HepG2 (cell line): ENCODE data around the gene MMP24OS. TPM values are rescaled to one million over a fixed set of nuclear protein-coding genes. Genes with fewer than 3 reads are reported as not detected.
A peak's percentile ranks its signal among the peaks of the same experiment; 100 is the strongest.

Experiments
- DMAP1 ChIP-seq: IDR thresholded peaks from 2 replicates; pipeline ENCODE4 v1.6.1; 2016
- HNF4A ChIP-seq: sonication (generic); formaldehyde crosslinking; IDR thresholded peaks from 2 replicates; pipeline ENCODE4 v1.4.0; 2020; ENCODE audit warnings: missing genetic modification reagents
- HNRNPLL ChIP-seq: fragments of 200-400 bp; formaldehyde crosslinking; IDR thresholded peaks from 2 replicates; pipeline ENCODE4 v1.6.1; 2017; ENCODE audit warnings: mild to moderate bottlenecking, low read depth, low read length; ENCODE audit not compliant: poor library complexity, severe bottlenecking
- ISL2 ChIP-seq: sonication (generic); formaldehyde crosslinking; IDR thresholded peaks from 2 replicates; pipeline ENCODE4 v1.5.0; 2020; ENCODE audit warnings: missing genetic modification reagents
- KLF13 ChIP-seq: sonication (generic); formaldehyde crosslinking; IDR thresholded peaks from 2 replicates; pipeline ENCODE4 v1.4.0; 2020; ENCODE audit warnings: mild to moderate bottlenecking, missing genetic modification reagents
- KMT2B ChIP-seq: IDR thresholded peaks from 2 replicates; pipeline ENCODE4 v1.6.1; 2016; ENCODE audit warnings: missing genetic modification reagents, missing compliant biosample characterization
- NFE2L2 ChIP-seq: fragments of 150-350 bp; IDR thresholded peaks from 2 replicates; pipeline ENCODE4 v1.6.1; 2014; ENCODE audit warnings: low read length
- PHF21A ChIP-seq: sonication (generic); formaldehyde crosslinking; IDR thresholded peaks from 2 replicates; pipeline ENCODE4 v1.5.0; 2020; ENCODE audit warnings: mild to moderate bottlenecking, missing genetic modification reagents
- TRIM24 ChIP-seq: sonication (generic); formaldehyde crosslinking; IDR thresholded peaks from 2 replicates; pipeline ENCODE4 v1.8.0; 2022; ENCODE audit warnings: mild to moderate bottlenecking, missing genetic modification reagents
- ZBTB8A ChIP-seq: sonication (generic); formaldehyde crosslinking; IDR thresholded peaks from 2 replicates; pipeline ENCODE4 v1.4.0; 2020; ENCODE audit warnings: mild to moderate bottlenecking, low read depth, missing genetic modification reagents, borderline replicate concordance
- ZNF501 ChIP-seq: sonication (generic); formaldehyde crosslinking; IDR thresholded peaks from 2 replicates; pipeline ENCODE4 v1.5.1; 2020; ENCODE audit warnings: mild to moderate bottlenecking, moderate library complexity, missing genetic modification reagents
- ZNF567 ChIP-seq: sonication (generic); formaldehyde crosslinking; IDR thresholded peaks from 2 replicates; pipeline ENCODE4 v1.8.1; 2023; ENCODE audit warnings: mild to moderate bottlenecking, missing genetic modification reagents, borderline replicate concordance
- ZNF652 ChIP-seq: IDR thresholded peaks from 2 replicates; pipeline ENCODE4 v1.6.1; 2016; ENCODE audit warnings: low read depth, borderline replicate concordance
- ZSCAN20 ChIP-seq: sonication (generic); formaldehyde crosslinking; IDR thresholded peaks from 2 replicates; pipeline ENCODE4 v1.4.0; 2020; ENCODE audit warnings: missing genetic modification reagents, mild to moderate bottlenecking, borderline replicate concordance
- polyA plus RNA-seq, 8 experiments: library from polyadenylated mRNA; depleted of rRNA in 3 of 8; stranded (reverse) in 7 of 8; unstranded in 1 of 8; fragments of >200 nt; fragmentation: Illumina TruSeq in 4 of 8; extraction: Trizol in 4 of 8; gene quantifications; 2 replicates each; pipeline versions ENCODE4 v1.2.1 to v1.2.3, GENCODE V29; 2011 to 2016; ENCODE audit warnings: low read depth in 4 of 8, missing spikeins in 1 of 8, mixed read lengths in 1 of 8; ENCODE audit not compliant: insufficient read depth in 1 of 8
- total RNA-seq, 5 experiments: library from RNA; depleted of rRNA; stranded (reverse); fragments of >200 nt; fragmentation: Illumina TruSeq; extraction: Trizol; gene quantifications; 2 replicates each; pipeline ENCODE4 v1.2.3, GENCODE V29; 2016; ENCODE audit warnings: low read depth in 1 of 5
- TF ChIP-seq, protein P1 (sequence below): sonication (generic); formaldehyde crosslinking; IDR thresholded peaks from 2 replicates; pipeline ENCODE4 v1.5.1; 2020; ENCODE audit warnings: mild to moderate bottlenecking, missing genetic modification reagents, borderline replicate concordance
- TF ChIP-seq, protein P2 (sequence below): IDR thresholded peaks from 2 replicates; pipeline ENCODE4 v1.6.1; 2012; ENCODE audit warnings: low read length, improper control_type of control experiment
- TF ChIP-seq, protein P3 (sequence below): sonication (generic); formaldehyde crosslinking; IDR thresholded peaks from 2 replicates; pipeline ENCODE4 v1.4.0; 2020; ENCODE audit warnings: missing genetic modification reagents, borderline replicate concordance
- TF ChIP-seq, protein P4 (sequence below): sonication (generic); formaldehyde crosslinking; IDR thresholded peaks from 2 replicates; pipeline ENCODE4 v1.4.0; 2020; ENCODE audit warnings: mild to moderate bottlenecking, missing genetic modification reagents
- TF ChIP-seq, protein P5 (sequence below): sonication (generic); formaldehyde crosslinking; IDR thresholded peaks from 2 replicates; pipeline ENCODE4 v1.8.0; 2022; ENCODE audit warnings: mild to moderate bottlenecking, missing genetic modification reagents, borderline replicate concordance

MMP24OS gene
- total and polyA plus RNA-seq, 2 of the 13 experiments (the other 11 are each of a cell fraction or from before 2014, with no cell fraction given), result 6.0 to 8.5 TPM

DNA sequence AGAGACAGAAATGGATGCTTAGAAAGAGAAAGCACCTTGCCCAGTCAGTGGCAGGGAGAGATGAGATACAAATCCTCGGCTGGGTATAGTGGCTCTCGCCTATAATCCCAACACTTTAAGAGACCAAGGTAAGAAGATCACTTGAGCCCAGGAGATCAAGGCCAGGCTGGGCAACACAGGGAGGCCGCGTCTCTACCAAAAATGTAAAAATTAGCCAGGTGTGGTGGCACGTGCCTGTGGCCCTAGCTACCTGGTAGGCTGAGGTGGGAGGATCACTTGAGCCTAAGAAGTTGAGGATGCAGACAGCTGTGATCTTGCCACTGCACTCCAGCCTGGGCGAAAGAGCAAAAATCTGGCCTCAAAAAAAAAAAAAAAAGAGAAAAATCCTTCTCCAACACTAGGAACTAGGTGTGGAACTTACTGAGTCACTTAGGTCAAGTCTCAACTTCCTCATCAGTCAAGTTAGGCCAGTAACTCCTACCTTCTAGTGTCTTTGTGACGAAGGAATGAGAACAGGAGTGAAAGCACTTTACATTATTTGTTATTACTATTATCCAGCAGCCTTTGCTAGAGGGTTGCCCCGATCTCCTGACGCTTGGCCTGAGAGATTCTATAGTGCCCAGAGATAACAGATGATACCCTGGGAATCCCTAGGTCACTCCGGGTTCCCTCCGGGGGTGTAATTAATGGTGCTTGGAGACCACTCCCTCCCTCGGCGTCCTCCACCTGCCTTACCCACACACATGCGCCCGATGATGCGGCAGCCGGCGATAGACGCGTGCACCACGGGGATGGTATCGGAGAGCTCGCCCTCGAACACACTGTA, 5.7 kb upstream of the MMP24OS start (continued):
- TF ChIP-seq ZNF567 (CRISPR knock-in tag) (peak; percentile 49; the same call in 1 of the 2 replicates), TRIM24 (no peak), KMT2B (CRISPR knock-in tag) (no peak), ZNF501 (CRISPR knock-in tag) (no peak), ISL2 (no peak), DMAP1 (no peak), HNRNPLL (no peak), NFE2L2 (no peak), ZBTB8A (no peak), PHF21A (CRISPR knock-in tag) (no peak), KLF13 (CRISPR knock-in tag) (no peak), ZNF652 (no peak), HNF4A (CRISPR knock-in tag) (no peak), ZSCAN20 (CRISPR knock-in tag) (no peak)
- TF ChIP-seq, protein P1, sequence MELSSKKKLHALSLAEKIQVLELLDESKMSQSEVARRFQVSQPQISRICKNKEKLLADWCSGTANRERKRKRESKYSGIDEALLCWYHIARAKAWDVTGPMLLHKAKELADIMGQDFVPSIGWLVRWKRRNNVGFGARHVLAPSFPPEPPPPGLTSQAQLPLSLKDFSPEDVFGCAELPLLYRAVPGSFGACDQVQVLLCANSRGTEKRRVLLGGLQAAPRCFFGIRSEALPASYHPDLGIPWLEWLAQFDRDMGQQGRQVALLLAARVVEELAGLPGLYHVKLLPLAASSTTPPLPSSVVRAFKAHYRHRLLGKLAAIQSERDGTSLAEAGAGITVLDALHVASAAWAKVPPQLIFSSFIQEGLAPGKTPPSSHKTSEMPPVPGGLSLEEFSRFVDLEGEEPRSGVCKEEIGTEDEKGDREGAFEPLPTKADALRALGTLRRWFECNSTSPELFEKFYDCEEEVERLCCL, result no peak
- TF ChIP-seq, protein P2, sequence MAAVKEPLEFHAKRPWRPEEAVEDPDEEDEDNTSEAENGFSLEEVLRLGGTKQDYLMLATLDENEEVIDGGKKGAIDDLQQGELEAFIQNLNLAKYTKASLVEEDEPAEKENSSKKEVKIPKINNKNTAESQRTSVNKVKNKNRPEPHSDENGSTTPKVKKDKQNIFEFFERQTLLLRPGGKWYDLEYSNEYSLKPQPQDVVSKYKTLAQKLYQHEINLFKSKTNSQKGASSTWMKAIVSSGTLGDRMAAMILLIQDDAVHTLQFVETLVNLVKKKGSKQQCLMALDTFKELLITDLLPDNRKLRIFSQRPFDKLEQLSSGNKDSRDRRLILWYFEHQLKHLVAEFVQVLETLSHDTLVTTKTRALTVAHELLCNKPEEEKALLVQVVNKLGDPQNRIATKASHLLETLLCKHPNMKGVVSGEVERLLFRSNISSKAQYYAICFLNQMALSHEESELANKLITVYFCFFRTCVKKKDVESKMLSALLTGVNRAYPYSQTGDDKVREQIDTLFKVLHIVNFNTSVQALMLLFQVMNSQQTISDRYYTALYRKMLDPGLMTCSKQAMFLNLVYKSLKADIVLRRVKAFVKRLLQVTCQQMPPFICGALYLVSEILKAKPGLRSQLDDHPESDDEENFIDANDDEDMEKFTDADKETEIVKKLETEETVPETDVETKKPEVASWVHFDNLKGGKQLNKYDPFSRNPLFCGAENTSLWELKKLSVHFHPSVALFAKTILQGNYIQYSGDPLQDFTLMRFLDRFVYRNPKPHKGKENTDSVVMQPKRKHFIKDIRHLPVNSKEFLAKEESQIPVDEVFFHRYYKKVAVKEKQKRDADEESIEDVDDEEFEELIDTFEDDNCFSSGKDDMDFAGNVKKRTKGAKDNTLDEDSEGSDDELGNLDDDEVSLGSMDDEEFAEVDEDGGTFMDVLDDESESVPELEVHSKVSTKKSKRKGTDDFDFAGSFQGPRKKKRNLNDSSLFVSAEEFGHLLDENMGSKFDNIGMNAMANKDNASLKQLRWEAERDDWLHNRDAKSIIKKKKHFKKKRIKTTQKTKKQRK, result no peak
- TF ChIP-seq, protein P3, sequence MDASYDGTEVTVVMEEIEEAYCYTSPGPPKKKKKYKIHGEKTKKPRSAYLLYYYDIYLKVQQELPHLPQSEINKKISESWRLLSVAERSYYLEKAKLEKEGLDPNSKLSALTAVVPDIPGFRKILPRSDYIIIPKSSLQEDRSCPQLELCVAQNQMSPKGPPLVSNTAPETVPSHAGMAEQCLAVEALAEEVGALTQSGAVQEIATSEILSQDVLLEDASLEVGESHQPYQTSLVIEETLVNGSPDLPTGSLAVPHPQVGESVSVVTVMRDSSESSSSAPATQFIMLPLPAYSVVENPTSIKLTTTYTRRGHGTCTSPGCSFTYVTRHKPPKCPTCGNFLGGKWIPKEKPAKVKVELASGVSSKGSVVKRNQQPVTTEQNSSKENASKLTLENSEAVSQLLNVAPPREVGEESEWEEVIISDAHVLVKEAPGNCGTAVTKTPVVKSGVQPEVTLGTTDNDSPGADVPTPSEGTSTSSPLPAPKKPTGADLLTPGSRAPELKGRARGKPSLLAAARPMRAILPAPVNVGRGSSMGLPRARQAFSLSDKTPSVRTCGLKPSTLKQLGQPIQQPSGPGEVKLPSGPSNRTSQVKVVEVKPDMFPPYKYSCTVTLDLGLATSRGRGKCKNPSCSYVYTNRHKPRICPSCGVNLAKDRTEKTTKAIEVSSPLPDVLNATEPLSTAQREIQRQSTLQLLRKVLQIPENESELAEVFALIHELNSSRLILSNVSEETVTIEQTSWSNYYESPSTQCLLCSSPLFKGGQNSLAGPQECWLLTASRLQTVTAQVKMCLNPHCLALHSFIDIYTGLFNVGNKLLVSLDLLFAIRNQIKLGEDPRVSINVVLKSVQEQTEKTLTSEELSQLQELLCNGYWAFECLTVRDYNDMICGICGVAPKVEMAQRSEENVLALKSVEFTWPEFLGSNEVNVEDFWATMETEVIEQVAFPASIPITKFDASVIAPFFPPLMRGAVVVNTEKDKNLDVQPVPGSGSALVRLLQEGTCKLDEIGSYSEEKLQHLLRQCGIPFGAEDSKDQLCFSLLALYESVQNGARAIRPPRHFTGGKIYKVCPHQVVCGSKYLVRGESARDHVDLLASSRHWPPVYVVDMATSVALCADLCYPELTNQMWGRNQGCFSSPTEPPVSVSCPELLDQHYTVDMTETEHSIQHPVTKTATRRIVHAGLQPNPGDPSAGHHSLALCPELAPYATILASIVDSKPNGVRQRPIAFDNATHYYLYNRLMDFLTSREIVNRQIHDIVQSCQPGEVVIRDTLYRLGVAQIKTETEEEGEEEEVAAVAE (CRISPR knock-in tag), result no peak
- TF ChIP-seq, protein P4, sequence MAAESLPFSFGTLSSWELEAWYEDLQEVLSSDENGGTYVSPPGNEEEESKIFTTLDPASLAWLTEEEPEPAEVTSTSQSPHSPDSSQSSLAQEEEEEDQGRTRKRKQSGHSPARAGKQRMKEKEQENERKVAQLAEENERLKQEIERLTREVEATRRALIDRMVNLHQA (CRISPR knock-in tag), result no peak
- TF ChIP-seq, protein P5, sequence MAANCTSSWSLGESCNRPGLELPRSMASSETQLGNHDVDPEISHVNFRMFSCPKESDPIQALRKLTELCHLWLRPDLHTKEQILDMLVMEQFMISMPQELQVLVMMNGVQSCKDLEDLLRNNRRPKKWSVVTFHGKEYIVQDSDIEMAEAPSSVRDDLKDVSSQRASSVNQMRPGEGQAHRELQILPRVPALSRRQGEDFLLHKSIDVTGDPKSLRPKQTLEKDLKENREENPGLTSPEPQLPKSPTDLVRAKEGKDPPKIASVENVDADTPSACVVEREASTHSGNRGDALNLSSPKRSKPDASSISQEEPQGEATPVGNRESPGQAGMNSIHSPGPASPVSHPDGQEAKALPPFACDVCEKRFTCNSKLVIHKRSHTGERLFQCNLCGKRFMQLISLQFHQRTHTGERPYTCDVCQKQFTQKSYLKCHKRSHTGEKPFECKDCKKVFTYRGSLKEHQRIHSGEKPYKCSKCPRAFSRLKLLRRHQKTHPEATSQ (CRISPR knock-in tag), result no peak
